HG03108 (cell line): ENCODE results near the gene CTCF.

Experiments
- ATAC-seq: cut with Tn5 transposase; IDR thresholded peaks from one replicate; pipeline ENCODE4 v1.9.1; 2021; ENCODE audit warnings: moderate library complexity; ENCODE audit not compliant: unreplicated experiment

The CTCF gene

GRCh38 chr16:67678354-67679023 lies 116.2 kb downstream of the CTCF start:
- no peak for ATAC-seq

DNA sequence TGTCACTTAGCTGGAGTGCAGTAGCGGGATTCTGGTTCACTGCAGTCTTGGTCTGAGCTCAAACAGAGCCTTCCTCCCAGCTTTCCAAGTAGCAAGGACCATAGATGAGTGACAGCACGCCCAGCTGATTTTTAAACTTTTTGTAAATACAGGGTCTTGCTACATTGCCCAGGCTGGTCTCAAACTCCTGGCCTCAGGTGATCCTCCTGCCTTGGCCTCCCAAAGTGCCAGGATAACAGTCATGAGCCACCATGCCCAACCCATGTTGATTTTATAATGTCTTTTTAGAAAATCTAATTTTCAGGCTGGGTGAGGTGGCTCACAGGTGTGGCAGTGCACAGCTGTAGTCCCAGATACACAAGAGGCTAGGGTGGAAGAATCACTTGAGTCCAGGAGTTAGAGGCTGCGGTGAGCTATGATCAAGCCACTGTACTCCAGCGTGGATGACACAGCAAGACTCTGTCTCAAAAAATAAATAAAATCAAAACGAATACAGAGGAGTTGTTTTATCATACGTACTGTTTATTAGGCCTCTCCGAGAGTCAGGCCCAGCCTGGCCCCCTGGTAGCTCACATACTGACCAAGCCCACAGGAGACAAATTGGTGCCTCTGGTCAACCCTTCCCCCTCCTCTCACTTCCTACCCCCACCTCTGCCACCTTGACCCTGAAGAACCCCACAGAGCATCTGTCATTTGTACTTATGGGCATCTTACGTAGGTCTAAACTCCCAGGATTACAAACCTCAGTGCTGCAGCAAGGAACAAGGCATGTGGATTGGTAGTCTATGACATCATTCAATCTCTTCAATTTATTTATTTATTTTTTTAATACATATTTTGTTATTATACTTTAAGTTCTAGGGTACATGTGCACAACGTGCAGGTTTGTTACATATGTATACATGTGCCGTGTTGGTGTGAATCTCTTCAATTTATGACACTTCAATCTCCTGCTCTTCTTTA lies 117.9 kb downstream of the CTCF start:
- no peak for ATAC-seq

DNA sequence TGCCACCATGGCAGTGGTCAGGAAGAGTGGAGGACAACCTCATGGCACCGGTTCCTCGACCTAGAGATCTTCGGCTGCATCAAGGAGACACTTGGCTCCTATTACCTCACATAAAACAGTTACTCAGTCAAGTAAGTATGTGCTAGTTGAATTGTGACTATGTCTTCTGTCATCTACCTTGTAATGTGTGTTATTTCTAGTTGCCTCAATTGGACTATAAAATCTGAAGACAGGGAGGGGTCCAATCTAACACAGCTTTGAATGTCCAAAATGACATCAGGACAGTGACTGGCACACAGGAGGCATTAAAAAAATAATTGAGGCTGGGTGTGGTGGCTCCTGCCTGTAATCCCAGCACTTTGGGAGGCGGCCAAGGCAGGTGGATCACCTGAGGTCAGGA lies 121.4 kb downstream of the CTCF start:
- ATAC-seq: no peak

DNA sequence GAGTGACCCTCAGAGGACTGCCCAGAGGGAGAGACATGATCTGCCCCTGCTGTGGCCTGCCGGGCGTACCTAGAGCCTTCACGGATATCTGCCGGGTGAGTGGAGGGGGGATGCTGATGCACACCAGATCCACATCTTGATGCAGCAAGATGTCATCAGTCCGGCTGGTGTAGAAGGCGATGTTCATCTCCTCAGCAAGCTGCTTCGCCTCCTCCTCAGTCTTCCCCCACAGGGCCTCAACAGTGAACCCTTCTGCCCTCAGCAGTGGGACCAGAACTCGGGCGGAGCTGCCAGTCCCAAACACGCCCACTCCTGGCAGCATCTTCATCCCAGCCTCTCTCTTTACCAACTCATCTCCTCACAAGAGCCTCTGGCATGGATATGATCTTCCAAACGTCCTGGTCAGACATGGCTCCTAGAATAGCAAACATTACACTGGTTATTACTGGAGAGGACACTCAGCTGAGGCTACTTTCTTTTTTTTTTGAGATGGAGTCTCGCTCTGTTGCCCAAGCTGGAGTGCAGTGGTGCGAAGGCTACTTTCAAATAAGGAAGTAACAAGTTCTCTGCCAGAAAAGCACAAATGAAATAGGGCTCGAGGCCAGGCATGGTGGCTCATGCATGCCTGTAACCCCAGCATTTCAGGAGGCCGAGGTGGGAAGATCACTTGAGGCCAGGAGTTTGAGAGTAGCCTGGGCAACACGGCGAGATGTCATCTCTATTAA lies 123.2 kb downstream of the CTCF start:
- no peak for ATAC-seq
